Activated CD4-positive, alpha-beta T cell treated with anti-CD3 and anti-CD28 coated beads for 24 hours (primary cell): ENCODE results near the gene NPW.
A peak's percentile ranks its signal among the peaks of the same experiment; 100 is the strongest.
"Not testable (repeated sequence)": the region's sequence is repeated elsewhere in the genome, so short reads cannot be mapped to it uniquely, and the experiment has no call there.

Source experiments
- DNase-seq, 2 donors: peaks; one replicate each; pipeline ENCODE4 v3.0.0-alpha.2; 2020; ENCODE audit warnings: low read depth in 2 of 2

Gene NPW

GRCh38 chr16:2023092-2024031, 3.8 kb downstream of the NPW start:
- DNase-seq = peak; percentile 95 to 96

GRCh38 chr16:2024032-2024420, 4.4 kb downstream of the NPW start:
- DNase-seq = no peak

- DNase-seq = no peak
Observed at GRCh38 chr16:2025251-2025650, 5.7 kb downstream of the NPW start.

- no peak for DNase-seq
Observed at GRCh38 chr16:2025878-2026460, 6.4 kb downstream of the NPW start.

GRCh38 chr16:2026461-2027023, 7.0 kb downstream of the NPW start, which contains the start of gene NHERF2:
NHERF2 (plus strand) TSS chr16:2026902; CDS start chr16:2027006, 104 bp downstream.
- DNase-seq = no peak

- no peak for DNase-seq
Observed at GRCh38 chr16:2027024-2028010, 7.7 kb downstream of the NPW start.

GRCh38 chr16:2028146-2028545, 8.6 kb downstream of the NPW start:
- no peak for DNase-seq

GRCh38 chr16:2028620-2029220, 9.1 kb downstream of the NPW start:
- no peak for DNase-seq

GRCh38 chr16:2029350-2029749, 9.8 kb downstream of the NPW start:
- no peak for DNase-seq

GRCh38 chr16:2030036-2030435, 10.5 kb downstream of the NPW start:
- no peak for DNase-seq

GRCh38 chr16:2031081-2031577, 11.5 kb downstream of the NPW start:
- DNase-seq = no peak

GRCh38 chr16:2032285-2033056, 12.9 kb downstream of the NPW start:
- no peak for DNase-seq

GRCh38 chr16:2033057-2033908, 13.7 kb downstream of the NPW start:
- no peak for DNase-seq

GRCh38 chr16:2033909-2034695, 14.5 kb downstream of the NPW start:
- not testable (repeated sequence) for DNase-seq

- no peak for DNase-seq
Observed at GRCh38 chr16:2034696-2035430, 15.3 kb downstream of the NPW start.

GRCh38 chr16:2035431-2036199, 16.0 kb downstream of the NPW start:
- no peak for DNase-seq
